Activated T-cell treated with anti-CD3 and anti-CD28 coated beads, Interleukin-2, amount 50 U/mL, for 24 hours (primary cell): ENCODE measurements around the gene CHRNB2.

Experiments used
- DNase-seq: peaks from one replicate; pipeline ENCODE4 v3.0.0-alpha.2; 2020
- H3K27ac Mint-ChIP-seq: 2 replicates; pipeline ENCODE4 v1.8.0; 2020; ENCODE audit warnings: mild to moderate bottlenecking, mixed read lengths
- H3K27me3 Mint-ChIP-seq: 2 replicates; pipeline ENCODE4 v1.8.0; 2020; ENCODE audit warnings: mixed read lengths
- H3K36me3 Mint-ChIP-seq: 2 replicates; pipeline ENCODE4 v1.8.0; 2020; ENCODE audit warnings: low read depth, mixed read lengths
- H3K4me1 Mint-ChIP-seq: 2 replicates; pipeline ENCODE4 v1.8.0; 2020; ENCODE audit warnings: low read depth, mixed read lengths
- H3K4me3 Mint-ChIP-seq: 2 replicates; pipeline ENCODE4 v1.8.0; 2020; ENCODE audit warnings: mild to moderate bottlenecking, moderate library complexity, mixed read lengths
- H3K9me3 Mint-ChIP-seq: 2 replicates; pipeline ENCODE4 v1.8.0; 2020; ENCODE audit warnings: mixed read lengths

Gene CHRNB2

DNA sequence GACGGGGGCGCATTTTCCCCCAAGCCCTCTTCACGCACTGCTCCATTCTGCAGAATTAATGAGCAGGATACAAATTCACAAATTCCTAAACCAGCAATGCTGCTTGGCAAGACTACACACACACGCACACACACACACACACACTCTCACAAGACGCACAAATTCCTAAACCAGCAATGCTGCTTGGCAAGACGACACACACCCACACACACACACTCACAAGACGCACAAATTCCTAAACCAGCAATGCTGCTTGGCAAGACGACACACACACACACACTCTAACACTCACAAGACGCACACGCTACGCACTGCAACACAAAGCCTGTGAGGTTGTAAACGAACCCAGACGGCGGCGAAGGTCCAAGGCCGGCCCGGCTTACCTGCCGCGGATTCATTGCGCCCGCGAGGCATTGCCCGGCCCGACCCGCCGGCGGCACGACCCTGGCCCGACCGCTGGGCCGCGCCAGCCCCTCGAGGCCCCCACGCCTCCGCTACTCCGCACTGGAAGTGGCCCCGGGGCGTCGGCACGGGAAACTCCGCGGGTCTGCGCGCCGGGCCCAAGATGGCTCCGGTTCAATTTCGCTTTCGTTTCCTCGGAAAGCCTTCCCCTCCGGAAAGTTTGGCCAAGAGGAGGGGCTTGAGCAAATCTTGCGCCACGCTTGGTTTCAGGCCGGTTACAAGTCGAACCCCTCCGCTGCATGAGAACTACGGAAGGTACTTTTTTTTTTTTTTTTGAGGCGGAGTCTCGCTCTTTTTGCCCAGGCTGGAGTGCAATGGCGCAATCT, 40.2 kb downstream of the CHRNB2 start, which contains the start of gene ADAR:
Gene ADAR (minus strand): TSS at position 578 of the 788 bp plus-strand sequence. CDS start 180 bp downstream, at position 398.
- DNase-seq, result peak; percentile 92
- Mint-ChIP-seq H3K27ac (peak within 1 kb of the TSS; percentile 98), H3K4me1 (peaks cover 79% of the 10 kb centered on the region), H3K27me3 (no peaks in the 10 kb centered on the region), H3K36me3 (peaks cover 54% of the 10 kb centered on the region), H3K9me3 (no peaks in the 10 kb centered on the region), H3K4me3 (peak within 1 kb of the TSS; percentile 91)

DNA sequence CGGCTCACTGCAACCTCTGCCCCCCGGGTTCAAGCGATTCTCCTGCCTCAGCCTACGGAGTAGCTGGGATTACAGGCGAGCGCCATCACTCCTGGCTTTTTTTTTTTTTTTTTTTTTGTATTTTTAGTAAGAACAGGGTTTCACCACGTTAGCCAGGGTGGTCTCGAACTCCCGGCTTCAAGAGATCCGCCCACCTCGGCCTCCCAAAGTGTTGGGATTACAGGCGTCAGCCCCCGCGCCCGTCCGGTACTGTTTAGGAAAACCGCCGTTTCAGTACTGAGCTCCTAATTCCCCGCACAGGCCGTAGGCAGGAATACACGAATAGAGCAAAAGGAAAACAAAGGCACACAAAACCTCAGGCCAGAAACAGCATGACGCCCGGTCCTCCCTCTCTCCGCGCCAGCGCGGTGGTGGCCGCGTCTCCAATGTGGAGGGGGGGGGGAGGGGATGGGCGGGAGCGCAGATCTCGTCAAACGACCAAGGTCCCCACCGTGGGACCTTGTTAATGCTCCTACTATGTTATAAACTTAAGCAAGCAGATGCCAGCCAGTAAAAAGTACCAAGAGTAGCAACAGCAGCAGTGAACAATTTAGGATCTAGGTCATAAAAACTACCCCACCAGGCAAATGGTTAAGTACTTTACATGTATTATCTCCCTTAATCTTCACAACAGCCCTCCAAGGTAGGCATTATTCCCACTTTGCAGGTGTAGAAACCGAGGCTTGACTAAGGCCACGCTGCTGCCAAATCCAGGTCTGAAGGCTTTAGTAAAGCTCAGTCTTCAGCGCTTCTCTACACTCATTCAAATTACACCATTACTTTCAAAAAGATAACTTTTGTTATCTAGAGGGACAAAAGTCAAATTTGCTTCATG, 41.1 kb downstream of the CHRNB2 start:
- no peaks in the 10 kb centered on the region for H3K27me3 Mint-ChIP-seq
- H3K36me3 Mint-ChIP-seq, result peaks cover 47% of the 10 kb centered on the region
- peak overlapping the region; percentile 98 for H3K27ac Mint-ChIP-seq
- DNase-seq, result peak; percentile 60
- H3K4me1 Mint-ChIP-seq, result peaks cover 74% of the 10 kb centered on the region
- peak overlapping the region; percentile 91 for H3K4me3 Mint-ChIP-seq
- H3K9me3 Mint-ChIP-seq, result no peaks in the 10 kb centered on the region

DNA sequence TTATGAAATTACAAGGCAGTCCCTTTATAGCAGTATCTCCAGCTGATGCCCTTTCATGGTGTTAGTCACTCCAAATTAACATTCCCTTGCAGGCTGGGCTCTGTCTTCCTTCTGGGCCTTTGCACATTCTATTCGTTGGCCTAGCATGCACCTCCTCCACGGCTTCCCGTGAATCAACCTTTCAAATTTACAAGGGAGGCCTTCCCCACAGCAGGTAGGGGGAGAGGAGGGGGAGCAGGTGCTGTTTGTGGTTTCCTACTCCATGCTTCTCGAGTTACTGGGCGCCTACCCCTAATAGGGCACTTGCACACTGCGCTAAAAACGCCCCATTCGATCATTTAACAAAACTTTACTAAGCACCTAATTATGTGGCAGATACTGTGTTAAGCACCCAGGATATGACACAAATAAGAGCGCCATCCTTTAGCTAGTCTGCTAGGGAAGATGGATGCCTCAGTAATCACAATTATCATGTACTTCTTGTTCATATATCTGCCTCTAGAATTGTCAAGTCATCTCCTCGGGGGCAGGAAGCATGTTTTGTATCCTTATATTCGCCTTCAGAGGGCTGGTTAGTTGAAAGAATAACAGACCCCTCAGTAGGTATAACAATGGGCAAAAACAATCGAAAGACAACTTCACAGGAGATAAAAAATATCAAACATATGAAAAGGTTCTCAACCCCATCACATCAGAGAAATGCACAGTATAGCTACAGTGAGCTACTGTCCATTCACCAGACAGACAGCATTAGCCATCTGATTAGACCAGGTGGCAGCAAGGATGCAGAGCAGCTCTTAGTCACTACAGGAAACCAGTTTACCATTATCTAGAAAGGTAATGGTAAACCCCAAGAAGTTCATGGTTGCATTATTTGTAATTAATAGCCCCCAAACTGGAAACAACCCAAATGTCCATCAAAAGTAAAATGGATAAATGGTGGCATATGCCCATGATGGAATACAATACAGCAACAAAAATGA, 42.1 kb downstream of the CHRNB2 start:
- H3K4me3 Mint-ChIP-seq, result peak overlapping the region; percentile 91
- H3K4me1 Mint-ChIP-seq, result peaks cover 71% of the 10 kb centered on the region
- peak; percentile 64 for DNase-seq
- H3K27ac Mint-ChIP-seq, result peak overlapping the region; percentile 98
- H3K36me3 Mint-ChIP-seq, result peaks cover 43% of the 10 kb centered on the region
- H3K9me3 Mint-ChIP-seq, result no peaks in the 10 kb centered on the region
- H3K27me3 Mint-ChIP-seq, result no peaks in the 10 kb centered on the region

DNA sequence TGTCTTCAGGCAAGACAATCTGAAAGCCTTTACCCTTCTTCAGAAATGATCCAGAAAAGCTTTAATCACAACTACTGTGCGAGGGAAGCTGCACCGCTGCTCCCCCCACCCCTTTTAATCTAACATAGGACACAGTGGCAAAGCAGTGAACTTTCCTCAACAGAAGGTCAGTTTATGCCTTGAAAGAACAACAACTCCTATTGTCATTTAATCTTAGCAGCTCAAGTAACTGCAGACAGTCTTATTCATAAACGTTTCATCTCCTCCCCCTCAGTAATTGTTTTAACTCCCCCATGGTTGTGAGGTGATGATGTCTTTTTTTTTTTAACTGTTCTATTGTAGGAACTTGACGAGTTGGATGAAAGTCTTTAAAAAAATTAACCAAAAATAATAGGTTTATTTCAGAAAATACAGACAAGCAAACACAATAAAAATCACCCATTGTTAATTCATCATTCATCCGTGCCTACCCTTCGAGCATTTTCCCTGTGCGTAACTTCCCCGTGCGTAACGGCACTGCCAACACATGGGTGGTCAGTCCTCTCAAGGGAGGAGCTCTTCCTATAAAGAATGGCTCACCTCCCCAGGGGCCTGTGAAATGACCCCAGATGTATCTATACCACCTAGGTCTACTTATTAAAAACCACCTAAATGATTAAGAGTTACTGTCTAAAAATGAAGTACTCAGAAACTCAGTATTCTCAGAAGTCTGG, 43.7 kb downstream of the CHRNB2 start:
- H3K27me3 Mint-ChIP-seq, result no peaks in the 10 kb centered on the region
- DNase-seq, result no peak
- H3K4me1 Mint-ChIP-seq, result peaks cover 70% of the 10 kb centered on the region
- H3K27ac Mint-ChIP-seq, result peak overlapping the region; percentile 85
- H3K36me3 Mint-ChIP-seq, result peaks cover 36% of the 10 kb centered on the region
- peak overlapping the region; percentile 19 for H3K4me3 Mint-ChIP-seq
- no peaks in the 10 kb centered on the region for H3K9me3 Mint-ChIP-seq

DNA sequence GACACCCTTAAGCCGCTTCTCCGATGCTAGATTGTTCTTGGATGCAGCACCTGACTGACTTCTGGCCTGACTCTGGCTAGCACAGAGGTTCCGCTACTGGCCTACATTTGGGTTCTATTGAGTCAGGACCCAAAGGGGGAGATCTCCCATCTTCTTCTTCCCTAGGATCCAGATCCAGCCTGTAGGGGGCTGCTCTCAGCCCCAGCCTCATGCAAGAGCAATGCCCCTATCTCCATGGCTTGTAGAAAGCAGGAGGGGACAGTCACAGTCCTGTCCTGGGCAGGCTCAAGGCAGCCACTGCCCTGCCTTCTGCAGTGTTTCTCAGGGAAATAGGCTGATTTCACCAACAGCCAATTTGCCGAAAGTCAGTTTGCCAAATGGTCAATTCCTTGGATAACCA, 46.7 kb downstream of the CHRNB2 start:
- no peak overlapping the region for H3K4me3 Mint-ChIP-seq

DNA sequence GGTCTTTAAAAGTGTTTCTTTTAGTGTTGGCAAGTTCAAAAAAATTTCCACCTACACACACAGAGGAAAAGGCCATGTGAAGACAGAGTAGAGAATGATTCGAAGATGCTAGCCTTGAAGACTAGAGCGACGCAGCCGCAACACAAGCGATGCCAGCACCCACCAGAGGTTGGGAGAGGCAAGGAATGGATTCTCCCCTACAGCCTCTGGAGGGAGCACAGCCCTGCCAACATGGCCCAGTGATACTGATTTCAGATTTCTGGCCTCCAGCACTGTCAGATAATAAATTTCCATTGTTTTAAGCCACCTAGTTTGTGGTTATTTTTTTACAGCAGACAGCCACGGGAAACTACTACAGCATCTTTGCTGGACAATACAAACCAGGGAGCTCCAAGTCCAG, 47.3 kb downstream of the CHRNB2 start:
- Mint-ChIP-seq H3K4me3 (no peak overlapping the region), H3K27me3 (no peaks in the 10 kb centered on the region), H3K4me1 (peaks cover 73% of the 10 kb centered on the region), H3K9me3 (no peaks in the 10 kb centered on the region), H3K36me3 (peaks cover 48% of the 10 kb centered on the region), H3K27ac (peak overlapping the region; percentile 69)
- no peak for DNase-seq

More for the DNA sequence above, 46.7 kb downstream of the CHRNB2 start:
- H3K36me3 Mint-ChIP-seq, result peaks cover 41% of the 10 kb centered on the region
- H3K9me3 Mint-ChIP-seq, result no peaks in the 10 kb centered on the region
- H3K27ac Mint-ChIP-seq, result peak overlapping the region; percentile 69
- peaks cover 73% of the 10 kb centered on the region for H3K4me1 Mint-ChIP-seq
- no peaks in the 10 kb centered on the region for H3K27me3 Mint-ChIP-seq
- DNase-seq, result no peak

GRCh38 chr1:154615411-154615810, 47.8 kb downstream of the CHRNB2 start:
- H3K27ac Mint-ChIP-seq, result peak overlapping the region; percentile 67
- H3K36me3 Mint-ChIP-seq, result peaks cover 47% of the 10 kb centered on the region
- H3K4me1 Mint-ChIP-seq, result peaks cover 70% of the 10 kb centered on the region
- no peak overlapping the region for H3K4me3 Mint-ChIP-seq
- no peak for DNase-seq
- H3K9me3 Mint-ChIP-seq, result no peaks in the 10 kb centered on the region
- H3K27me3 Mint-ChIP-seq, result no peaks in the 10 kb centered on the region

DNA sequence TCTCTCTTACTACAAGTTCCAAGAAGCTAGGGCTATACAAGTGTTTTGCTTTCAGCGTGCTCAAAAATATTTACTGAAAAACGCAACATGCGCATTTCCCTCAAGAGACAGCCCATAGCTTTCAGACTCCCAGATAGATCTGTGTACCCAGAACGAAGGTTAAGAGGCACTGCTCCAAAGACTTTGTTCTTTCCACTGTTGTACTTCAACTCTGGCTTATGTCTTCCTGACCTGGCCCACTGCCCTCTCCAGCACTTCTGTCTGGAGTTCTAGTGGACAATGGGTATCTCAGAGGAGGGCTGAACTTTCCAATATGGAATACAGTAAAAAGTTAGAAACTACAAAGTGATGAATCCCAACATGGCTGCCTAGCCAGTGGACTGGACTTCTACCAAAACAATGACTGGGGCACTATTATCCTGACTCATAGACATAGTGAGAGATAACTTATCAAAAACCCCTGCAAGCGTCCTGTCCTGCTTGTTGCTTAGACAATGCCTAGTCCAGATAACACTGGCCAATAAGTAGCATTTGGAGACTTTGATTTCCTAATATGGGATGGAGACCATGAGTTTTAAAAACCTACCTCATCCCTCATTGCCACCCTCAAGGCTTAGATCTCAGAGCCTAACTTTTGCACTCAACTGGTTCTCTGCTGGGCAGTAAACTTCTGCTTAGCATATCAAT, 49.2 kb downstream of the CHRNB2 start:
- H3K27me3 Mint-ChIP-seq, result no peaks in the 10 kb centered on the region
- H3K4me1 Mint-ChIP-seq, result peaks cover 65% of the 10 kb centered on the region
- DNase-seq, result no peak
- H3K36me3 Mint-ChIP-seq, result peaks cover 51% of the 10 kb centered on the region
- no peak overlapping the region for H3K27ac Mint-ChIP-seq
- no peaks in the 10 kb centered on the region for H3K9me3 Mint-ChIP-seq
- H3K4me3 Mint-ChIP-seq, result no peak overlapping the region

- no peak for DNase-seq
- H3K4me1 Mint-ChIP-seq, result peaks cover 73% of the 10 kb centered on the region
- no peaks in the 10 kb centered on the region for H3K9me3 Mint-ChIP-seq
- no peak overlapping the region for H3K27ac Mint-ChIP-seq
- H3K4me3 Mint-ChIP-seq, result no peak overlapping the region
- peaks cover 73% of the 10 kb centered on the region for H3K36me3 Mint-ChIP-seq
- H3K27me3 Mint-ChIP-seq, result no peaks in the 10 kb centered on the region
These were observed 51.8 kb downstream of the CHRNB2 start for GRCh38 chr1:154619181-154619948.

- H3K27ac Mint-ChIP-seq, result no peak overlapping the region
- no peak for DNase-seq
- H3K9me3 Mint-ChIP-seq, result no peaks in the 10 kb centered on the region
- peaks cover 72% of the 10 kb centered on the region for H3K4me1 Mint-ChIP-seq
- H3K27me3 Mint-ChIP-seq, result no peaks in the 10 kb centered on the region
- H3K36me3 Mint-ChIP-seq, result peaks cover 75% of the 10 kb centered on the region
- no peak overlapping the region for H3K4me3 Mint-ChIP-seq
These were observed 53.2 kb downstream of the CHRNB2 start for GRCh38 chr1:154620751-154621150.

GRCh38 chr1:154621875-154622274, 54.3 kb downstream of the CHRNB2 start:
- H3K27me3 Mint-ChIP-seq, result no peaks in the 10 kb centered on the region
- H3K4me3 Mint-ChIP-seq, result no peak overlapping the region
- no peaks in the 10 kb centered on the region for H3K9me3 Mint-ChIP-seq
- H3K4me1 Mint-ChIP-seq, result peaks cover 70% of the 10 kb centered on the region
- peaks cover 73% of the 10 kb centered on the region for H3K36me3 Mint-ChIP-seq
- peak overlapping the region; percentile 66 for H3K27ac Mint-ChIP-seq
- DNase-seq, result no peak

DNA sequence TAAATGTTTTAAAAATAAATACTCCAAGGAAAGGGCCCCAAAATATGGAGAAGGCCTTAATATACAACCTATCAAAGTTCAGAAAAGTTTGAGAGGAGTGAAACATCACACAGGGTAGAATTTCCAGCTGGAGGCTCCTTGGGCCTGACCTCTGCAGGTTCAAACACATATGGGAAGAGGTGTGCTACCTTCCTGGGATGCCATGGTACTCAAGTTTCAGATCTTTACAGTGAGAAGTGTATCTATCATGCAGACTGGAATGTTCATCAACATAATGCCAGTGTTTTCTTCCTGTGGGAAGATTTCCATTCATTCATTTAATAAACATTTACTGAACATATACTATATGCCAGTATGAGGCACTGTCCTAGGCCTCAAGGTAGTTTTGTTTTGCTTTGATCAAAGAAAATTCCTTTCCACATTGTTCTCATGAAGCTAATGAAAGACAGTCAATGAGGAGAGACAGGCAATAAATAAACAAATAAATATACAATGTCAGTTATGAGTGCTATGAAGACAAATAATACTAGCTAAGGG, 55.0 kb downstream of the CHRNB2 start:
- Mint-ChIP-seq H3K4me3 (no peak overlapping the region), H3K9me3 (no peaks in the 10 kb centered on the region), H3K27me3 (no peaks in the 10 kb centered on the region), H3K27ac (peak overlapping the region; percentile 63), H3K4me1 (peaks cover 67% of the 10 kb centered on the region), H3K36me3 (peaks cover 75% of the 10 kb centered on the region)
- DNase-seq, result no peak
